Hematopoietic multipotent progenitor cell treated with erythropoietin and hydrocortisone succinate and interleukin-3 and kit ligand, for 17 days (in vitro differentiated cells): ENCODE data around the gene ZG16B.

Experiments
- DNase-seq: peaks from one replicate; pipeline ENCODE4 v3.0.0-alpha.2; 2015; ENCODE audit warnings: low spot score

ZG16B gene, protein sequence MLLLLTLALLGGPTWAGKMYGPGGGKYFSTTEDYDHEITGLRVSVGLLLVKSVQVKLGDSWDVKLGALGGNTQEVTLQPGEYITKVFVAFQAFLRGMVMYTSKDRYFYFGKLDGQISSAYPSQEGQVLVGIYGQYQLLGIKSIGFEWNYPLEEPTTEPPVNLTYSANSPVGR

DNA sequence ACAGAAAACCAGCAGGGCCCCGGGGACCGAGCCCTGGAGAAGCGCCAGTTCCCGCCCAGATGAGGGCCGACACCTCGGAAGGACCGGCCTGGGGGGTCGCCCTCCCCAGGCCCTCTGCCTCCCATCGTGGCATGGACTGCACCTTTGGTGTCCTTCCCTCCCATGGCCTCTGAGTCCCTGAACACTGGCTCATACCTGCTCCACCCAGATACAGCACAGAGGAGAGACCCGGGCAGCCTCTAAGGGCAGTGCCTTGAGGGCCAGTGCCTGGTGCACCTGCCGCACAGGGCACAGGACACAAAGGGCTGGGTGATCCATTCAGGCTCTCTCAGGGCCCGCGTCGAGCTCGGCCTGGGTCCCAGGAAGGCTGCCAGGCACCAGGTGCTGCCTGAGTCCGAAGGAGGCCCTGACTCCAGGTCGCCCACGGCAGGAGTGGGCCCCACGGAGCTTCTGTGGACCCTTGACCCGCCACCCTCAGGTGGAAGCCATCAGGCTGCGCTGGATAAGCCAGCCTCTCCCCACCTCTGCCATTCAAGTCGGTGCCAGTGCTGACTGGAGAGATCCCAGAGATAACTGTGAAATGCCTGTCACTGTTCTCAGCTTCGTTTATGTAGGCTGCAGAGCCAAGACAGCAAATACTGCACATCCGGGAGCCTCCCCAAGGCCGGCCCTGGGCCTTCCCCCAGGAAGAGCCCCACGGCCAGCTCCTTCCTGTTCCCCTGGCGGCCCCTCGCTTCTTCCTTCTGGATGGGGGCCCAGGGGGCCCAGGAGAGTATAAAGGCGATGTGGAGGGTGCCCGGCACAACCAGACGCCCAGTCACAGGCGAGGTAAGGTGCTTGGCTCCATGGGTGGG, at the start of gene ZG16B:
ZG16B (plus strand) TSS at position 803 of the 854 bp plus-strand sequence. CDS start 139 bp downstream, outside the sequence.
- no peak for DNase-seq

DNA sequence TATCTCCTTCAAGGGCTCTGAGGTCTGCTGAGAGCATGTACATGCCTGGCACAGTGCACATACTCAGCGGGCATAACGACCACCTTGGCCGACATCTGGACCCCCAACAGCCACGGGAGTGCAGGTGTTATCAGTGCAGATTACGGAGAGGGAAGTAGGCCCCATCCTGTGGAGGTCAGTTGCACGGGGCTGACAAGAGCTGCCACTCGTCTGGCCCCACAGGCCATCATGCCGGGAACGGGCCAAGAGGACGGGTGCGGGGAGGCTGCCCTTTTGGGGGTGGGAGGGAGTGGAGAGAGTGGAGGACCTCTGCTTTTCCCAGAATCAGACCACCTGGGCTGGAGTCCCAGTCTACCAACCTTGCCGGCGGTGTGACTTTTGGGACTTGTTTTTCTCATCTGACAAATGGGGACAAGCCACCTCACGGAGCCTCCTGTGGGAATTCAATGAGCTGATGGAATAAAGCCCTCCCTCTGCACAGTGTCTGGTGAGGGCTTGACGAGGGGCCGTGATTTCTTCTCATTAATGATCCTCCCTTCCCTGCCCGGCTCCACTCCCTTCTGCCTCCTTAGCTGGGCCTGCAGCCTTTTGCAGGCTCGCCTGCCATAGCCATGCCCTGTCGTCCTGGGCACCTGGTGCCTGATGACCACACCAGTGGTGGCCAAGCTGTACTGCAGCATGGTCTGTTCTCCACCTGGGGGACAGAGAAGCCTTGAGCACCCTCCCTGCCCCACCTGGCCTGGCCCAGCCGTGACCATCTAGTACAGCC, 47.3 kb upstream of the ZG16B start:
- DNase-seq, result no peak

DNA sequence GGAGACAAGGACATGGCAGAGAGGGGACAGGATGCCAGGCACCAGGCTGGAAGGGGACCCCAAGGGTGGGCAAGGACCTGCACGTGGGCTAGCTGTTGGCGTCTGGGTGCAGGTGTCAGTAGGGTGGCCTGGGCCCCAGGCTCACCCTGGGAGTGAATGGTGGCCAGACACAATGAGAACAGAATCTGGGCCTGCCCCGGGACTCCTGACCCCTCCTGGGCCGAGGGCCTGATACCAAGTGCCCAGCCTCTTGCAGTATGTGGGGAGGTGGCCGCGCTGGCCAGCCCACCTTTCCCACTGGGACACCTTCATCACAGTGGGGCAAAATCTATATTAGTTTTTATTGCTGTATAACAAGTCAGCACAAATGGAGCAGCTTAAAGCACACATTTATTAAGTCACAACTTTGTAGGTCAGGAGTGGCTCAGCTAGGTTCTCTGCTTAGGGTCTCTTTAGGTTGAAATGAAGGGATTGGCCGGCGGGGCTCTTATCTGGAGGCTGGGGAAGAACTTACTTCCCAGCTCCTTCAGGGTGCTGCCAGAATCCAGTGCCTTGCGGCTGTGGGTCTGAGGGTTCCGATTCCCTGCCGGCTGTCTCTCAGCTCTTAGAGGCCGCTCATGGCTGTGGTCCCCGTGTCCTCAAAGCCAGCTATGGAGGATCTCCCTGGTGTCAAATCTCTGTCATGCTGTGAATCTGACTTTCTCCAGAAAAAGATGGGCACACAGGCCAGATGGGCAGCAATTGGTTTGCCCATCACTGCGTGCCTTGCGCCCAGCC, 46.3 kb upstream of the ZG16B start:
- no peak for DNase-seq

DNA sequence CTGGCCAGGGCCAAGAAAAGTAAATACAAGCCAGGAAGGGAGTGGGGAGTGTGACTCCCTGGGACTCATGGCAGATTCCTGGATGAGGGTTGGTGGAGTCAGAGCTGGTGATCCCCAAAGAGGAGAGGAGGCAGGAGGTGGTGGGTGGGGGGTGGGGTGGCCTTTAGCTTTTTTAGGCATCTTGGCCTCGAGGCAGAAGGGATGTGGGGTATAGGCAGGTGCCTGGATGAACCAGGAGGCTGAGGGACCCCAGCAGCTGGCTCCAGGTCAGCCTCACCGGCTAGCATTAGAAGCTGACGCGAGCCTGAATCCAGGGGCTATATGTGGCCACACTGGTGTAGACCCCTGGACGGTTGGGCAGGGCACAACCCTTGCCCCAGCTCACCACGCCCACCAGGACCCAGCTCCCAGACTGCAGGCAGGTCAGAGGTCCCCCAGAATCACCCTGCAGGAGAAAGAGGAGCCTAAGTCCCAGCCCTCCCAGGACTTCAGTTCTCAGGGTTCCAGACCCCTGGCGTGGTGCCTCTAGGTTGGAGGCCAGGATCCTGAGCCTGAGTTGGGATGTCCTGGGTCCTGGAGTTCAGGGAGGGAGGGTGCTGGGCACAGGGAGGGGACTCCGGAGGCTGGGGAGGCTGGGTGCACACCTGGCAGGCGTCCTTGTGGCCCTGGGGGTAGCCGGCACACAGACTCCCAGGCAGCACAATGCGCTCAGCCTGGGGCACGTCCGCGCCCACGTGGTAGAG, 45.6 kb upstream of the ZG16B start:
- DNase-seq, result no peak

DNA sequence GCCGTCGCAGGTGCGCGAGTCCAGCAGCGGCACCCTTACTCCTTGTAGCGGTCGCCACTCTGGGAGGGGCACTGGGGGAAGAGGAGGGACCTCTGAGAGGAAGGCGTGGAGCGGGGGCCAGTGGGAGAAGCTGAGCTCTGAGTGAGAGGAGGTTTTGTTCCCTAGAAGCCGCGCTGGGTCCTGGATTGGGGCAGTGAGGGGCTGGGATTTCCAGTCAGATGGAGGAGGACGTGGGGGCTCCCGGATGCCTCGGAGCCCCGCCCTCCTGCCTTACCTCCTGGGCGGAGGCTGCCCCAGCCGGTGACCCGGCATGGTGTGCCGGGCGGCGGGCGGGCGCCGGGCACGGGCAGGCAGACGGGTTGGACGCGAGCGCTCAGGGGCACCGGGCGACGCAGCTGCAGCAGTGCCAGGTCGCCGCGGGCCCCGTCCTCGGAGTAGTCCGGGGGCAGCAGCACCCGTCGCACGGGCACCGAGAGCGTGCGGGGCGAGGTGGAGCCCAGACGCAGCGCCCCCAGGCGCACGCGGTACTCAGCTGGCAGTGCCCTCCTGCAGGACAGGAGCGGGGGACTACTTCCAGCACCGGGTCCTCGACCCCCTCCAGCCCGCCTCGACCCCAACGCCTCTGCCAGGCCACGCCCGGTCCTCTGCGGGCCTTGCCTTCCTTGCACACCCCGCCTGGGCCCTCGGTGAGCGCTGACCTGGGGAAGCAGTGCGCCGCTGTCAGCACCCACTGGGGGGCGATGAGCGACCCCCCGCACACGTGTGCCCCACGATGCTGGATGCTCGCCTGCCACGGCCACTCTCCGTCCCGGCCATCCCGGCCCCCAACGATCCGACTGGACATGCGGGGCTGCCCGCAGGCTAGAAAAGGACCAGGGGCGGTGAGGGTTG, 44.8 kb upstream of the ZG16B start:
- no peak for DNase-seq

DNA sequence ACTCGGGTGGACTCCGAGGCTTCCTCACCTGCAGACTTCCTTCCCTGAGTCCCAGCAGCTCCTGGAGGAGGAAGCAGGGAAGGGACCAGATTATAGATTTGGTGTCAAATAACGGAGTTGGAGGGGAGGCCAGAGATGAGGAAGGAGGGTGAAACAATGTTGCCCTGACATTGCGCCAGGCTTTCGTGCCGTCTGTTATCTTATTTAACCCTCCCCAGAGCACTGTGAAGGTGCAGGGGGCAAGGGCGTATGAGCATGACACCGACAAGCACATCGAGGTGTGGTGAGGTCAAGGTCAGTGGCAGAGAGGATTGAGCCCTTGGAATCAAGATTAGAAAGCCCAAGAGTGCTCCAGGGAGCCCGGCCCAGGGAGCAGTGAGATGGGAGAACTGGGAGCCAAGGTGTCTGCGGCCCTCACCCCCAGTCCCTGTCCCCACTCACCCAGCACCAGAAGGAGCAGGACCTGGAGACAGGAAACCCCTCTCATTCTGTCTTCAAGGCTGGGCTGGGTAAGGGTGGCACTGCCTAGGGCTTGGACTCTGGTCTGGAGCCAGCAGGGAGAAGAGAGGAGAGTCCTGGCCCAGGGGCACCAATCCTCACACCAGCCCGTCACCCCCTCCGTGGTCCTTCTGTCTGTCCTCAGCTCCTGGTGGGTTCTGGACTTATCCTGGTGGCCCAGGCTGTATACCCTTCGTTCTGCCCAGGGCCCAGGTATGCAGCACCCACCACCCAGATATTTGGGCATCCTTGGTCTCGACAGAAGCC, 43.9 kb upstream of the ZG16B start:
- DNase-seq, result no peak

DNA sequence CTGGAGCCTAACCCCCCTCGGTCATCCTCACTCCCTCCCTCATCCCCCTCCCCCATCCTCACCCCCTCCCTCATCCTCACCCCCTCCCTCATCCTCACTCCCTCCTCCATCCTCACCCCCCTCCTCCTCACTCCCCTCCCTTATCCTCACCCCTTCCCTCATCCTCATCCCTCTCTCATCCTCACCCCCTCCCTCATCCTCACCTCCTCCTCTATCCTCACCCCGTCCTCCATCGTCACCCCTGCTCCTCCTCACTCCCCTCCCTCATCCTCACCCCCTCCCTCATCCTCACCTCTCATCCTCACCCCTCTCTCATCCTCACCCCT, 43.3 kb upstream of the ZG16B start:
- DNase-seq, result no peak

DNA sequence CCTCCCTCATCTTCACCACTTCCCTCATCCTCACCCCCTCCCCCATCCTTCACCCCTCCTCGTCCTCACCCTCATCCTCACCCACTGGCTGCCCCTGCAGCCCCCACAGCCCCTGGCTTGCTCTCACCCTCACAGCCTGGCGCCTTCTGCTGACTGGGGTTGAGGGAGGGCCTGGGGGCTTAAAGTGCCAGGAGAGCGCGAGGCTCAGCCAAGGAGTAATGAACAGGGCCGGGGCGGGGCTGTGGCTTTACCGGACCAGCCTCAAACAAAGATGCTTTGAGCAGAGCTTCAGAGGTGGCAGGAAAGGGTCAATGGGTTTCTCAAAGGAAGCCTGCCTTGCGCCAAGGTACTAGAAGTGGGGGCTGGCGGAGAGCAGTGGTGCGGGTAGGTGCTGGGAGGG, 42.7 kb upstream of the ZG16B start, which contains the start of gene PRSS33:
PRSS33 (minus strand) TSS at position 155 of the 400 bp plus-strand sequence. CDS start 1,013 bp downstream, outside the sequence.
- no peak for DNase-seq

DNA sequence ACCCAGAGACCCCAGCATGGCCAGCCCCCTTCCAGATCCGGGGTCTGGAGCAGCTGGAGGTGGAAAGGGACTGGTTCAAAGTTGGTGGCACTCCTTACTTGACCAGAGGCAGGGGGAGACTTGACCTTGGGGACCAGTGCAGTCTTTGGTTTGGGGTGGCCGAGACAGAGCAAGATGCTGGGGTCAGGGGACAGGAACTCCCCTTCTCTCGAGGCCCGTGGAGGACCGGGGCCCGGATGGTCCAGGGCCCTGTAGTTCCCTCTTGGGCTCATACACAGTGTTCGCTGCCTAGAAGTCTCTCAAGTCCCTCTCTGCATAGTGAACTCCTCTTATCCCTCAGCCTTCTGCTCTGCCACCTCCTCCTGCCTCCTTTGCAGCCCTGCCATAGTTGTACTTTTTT, 42.1 kb upstream of the ZG16B start:
- DNase-seq, result no peak

DNA sequence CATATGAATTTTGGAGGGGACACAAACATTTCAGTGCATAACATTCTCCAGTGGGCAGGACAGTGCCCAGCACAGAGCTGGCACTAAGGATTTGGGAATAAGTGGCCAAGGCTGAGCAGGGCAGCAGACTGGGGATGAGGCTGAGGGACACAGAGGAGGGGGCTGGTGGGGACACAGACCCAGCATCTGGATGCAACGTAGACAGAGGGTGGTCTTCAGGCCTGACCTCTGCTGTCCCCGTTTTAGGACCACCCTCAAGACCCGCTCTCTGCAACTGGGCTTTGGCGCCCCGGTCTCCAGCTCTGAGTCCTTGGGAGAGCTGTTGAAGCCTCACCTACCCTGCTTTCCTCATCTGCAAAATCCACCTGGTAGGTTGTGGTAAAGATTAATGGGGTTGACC, 39.5 kb upstream of the ZG16B start:
- no peak for DNase-seq

DNA sequence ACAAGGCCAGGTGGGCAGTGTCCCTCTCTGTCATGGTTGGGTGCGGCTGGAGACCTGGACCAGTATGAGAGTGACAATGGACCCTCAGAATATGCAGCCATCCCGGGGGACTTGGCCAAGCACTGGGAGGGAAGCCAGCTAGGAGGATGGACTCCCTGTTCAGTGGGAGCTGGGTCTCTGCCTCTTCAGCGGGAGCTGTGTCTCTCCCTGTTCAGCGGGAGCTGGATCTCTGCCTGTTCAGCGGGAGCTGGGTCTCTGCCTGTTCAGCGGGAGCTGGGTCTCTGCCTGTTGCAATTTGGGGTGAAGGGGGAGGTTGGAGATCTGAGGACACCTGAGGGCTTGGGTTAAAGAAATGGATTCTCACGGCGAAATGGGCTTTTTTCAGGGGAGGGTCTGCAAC, 38.9 kb upstream of the ZG16B start:
- no peak for DNase-seq

DNA sequence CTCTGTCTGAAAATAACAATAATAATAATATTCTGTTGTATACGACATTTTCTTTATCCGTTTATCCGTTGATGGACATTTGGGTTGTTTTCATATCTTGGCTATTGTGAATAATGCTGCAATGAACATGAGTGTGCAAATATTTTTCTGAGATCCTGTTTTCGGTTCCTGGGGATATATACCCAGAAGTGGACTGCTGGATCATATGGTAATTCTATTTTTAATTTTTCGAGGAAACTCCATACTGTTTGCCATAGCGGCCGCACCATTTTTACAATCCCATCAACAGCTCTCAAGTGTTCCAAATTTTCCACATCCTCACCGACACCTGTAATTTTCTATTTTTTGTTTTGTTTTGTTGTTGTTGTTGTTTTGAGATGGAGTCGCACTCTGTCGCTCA, 37.2 kb upstream of the ZG16B start:
- no peak for DNase-seq

DNA sequence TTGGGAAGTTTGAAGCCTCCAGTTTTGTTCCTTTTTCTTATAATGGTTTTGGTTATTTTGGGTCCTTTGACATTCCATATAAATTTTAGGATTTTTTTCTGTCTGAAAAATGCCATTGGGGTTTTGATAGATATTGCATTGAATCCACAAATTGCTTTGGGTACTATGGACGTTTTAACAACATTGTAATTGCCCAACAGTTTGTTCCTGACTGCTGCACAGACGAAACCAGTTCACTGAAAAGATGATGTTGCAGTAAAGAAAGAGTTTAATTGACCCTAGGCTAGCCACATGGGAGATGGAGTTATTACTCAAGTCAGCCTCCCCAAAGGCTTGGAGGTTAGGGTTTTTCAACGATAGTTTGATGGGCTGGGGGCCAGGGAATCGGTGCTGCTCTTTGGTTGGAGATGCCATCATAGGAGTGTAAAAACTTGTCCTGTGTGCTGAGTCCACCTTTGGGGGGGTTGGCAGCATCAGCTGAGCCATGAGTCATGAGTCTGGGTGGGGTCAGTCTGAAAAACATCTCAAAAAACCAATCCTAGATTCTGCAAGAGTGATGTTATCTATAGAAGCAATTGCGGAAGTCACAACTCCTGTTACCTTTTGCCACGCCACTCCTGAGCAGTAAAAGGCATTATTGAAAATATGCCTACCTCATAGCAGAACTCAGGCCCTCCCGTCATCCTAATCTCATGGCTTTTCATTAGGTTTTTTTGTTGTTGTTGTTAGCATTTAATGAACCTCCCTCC, 34.5 kb upstream of the ZG16B start:
- DNase-seq, result no peak

DNA sequence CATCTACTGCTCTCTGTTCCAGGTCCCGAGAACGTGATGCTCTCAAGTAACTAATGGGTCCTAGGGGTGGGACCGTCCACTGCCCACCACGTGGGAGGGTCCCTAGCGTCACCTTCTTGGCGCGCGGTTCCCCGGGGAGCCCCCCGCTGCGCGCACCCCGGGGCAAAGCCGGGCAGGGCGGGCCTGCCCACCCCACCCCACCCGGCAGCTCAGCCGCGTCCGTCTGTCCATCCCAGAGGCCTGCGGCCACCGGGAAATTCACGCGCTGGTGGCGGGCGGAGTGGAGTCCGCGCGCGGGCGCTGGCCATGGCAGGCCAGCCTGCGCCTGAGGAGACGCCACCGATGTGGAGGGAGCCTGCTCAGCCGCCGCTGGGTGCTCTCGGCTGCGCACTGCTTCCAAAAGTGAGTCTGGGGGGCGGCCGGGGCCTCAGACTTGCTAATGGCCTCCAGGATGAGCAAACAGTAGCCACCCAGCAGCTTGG, 31.3 kb upstream of the ZG16B start:
- no peak for DNase-seq

DNA sequence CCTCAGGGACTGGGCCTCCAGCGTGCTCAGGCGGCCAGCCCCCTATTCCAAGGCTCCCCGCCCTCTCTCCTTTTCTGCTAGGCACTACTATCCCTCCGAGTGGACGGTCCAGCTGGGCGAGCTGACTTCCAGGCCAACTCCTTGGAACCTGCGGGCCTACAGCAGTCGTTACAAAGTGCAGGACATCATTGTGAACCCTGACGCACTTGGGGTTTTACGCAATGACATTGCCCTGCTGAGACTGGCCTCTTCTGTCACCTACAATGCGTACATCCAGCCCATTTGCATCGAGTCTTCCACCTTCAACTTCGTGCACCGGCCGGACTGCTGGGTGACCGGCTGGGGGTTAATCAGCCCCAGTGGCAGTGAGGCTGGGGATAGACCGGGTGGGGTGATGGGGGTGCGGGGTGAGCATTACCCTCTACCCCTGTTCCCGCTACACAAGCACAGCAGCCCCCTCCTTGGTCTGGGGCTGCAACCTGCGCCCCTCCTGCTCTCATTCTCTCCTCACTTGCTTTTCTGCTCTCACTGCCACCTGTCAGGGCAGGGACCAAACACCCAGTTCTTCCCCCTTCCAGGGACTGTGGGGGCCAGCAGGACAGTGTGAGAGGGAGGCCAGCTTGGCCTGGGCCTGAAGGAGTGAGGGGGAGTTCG, 30.8 kb upstream of the ZG16B start:
- no peak for DNase-seq

DNA sequence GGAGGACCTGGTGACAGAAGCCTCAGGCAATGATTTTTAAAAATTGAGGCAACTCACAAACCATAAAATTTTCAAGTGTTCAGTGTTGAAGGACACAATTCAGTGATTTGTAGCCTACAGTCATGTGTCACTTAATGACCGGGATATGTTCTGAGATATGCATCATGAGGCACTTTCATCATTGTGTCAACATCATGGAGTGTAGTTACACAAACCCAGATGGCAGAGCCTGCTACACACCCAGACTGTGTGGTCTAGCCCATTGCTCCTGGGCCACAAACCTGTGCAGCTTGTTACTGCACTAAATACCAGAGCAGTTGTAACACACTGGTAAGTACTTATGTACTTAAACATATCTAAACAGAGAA, 30.3 kb upstream of the ZG16B start:
- no peak for DNase-seq

DNA sequence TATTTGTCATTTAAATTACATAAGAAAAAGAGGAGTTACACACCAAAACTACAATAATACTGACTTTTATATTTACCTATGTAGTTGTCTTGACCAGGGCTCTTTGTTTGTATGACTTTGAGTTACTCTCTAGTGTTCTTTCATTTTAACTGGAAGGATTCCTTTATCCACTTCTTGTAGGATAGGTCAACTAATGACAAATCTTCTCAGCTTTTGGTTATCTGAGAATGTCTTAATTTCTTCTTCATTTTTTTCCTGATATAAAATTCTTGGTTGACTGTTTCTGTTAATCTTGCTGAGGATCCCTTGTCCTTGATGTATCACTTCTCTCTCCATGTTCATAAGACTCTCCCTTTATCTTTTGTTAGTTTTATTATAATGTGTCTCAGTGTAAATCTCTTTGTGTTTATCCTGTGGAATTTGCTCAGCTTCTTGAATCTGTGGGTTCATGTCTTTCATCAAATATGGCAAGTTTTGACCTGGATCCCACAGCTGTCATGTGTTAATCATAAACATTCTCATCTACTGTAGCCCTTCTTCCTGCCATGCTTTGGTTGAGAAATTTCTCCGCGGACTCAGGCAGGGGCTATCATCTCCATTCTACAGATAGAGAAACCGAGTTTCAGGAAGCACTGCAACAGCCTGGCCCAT, 26.4 kb upstream of the ZG16B start:
- no peak for DNase-seq

DNA sequence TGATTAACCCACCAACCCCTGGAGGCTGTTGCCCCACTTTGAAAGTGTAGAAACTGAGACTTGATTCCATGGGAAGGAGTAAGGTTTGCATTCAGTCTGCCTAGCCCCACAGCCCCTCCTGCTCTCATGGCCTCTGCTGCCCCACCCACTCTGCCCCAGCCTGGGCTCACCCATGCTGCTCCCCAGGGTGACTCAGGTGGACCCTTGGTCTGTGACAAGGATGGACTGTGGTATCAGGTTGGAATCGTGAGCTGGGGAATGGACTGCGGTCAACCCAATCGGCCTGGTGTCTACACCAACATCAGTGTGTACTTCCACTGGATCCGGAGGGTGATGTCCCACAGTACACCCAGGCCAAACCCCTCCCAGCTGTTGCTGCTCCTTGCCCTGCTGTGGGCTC, 25.4 kb upstream of the ZG16B start:
- no peak for DNase-seq
